GM12892 (cell line): ENCODE measurements around the gene SV2C.

ENCODE experiments used
- POLR2A ChIP-seq: IDR thresholded peaks from 2 replicates; pipeline ENCODE4 v1.6.1; 2011; ENCODE audit warnings: low read depth, low read length, control low read depth
- POLR2AphosphoS5 ChIP-seq: IDR thresholded peaks from 2 replicates; pipeline ENCODE4 v1.6.1; 2011; ENCODE audit warnings: low read depth, low read length, control low read depth

DNA sequence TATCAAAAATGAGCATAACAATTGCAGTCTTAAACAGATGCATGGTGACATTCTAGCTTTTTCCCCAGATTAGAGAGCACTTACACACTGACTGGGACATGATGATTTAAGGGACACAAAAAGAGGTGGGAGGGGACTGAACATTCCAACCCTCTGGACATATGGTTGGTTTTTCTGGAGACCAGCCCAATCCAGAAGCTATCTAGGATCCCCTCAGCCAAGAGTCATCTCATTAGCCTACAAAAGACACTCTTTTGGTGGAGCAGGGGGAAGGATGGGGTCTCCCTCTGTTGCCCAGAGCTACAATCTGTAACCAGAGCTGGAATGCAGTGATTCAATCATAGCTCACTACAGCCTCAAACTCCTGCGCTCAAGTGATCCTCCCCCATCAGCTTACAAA is 222.6 kb downstream of the SV2C start:
- TF ChIP-seq POLR2A: no peak
- no peak for TF ChIP-seq POLR2AphosphoS5
